GM12801 (cell line): ENCODE measurements around the gene RELCH.

Experiments
- CTCF ChIP-seq: IDR thresholded peaks from one replicate; pipeline ENCODE4 v1.5.1; 2011; ENCODE audit warnings: control low read depth; ENCODE audit not compliant: insufficient read length; ENCODE audit errors: extremely low read depth

The RELCH gene

GRCh38 chr18:62209046-62209445 is 22.0 kb downstream of the RELCH start:
- no peak for TF ChIP-seq CTCF

GRCh38 chr18:62210138-62210537 is 23.1 kb downstream of the RELCH start:
- TF ChIP-seq CTCF, result no peak

DNA sequence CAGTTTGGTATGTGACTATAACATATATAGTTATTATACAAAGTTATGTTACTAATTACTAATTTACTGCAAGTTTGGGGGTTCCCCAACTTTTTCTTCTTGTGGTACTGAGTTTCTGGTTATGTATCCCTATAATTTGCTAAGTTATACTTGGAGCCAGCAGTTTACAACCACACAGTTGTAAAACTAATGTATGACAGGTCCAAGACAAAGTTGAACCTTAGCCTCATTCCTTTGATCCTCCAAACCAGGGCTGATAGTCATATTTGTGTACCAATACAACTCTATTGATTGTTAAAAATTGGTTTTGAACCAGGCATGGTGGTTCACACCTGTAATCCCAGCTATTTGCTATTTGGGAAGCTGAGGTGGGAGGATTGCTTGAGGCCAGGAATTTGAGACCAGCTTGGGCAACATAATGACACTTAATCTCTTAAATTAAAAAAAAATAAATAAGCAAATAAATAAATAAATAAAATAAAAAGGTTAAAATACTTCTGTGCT is 24.3 kb downstream of the RELCH start:
- TF ChIP-seq CTCF, result no peak

DNA sequence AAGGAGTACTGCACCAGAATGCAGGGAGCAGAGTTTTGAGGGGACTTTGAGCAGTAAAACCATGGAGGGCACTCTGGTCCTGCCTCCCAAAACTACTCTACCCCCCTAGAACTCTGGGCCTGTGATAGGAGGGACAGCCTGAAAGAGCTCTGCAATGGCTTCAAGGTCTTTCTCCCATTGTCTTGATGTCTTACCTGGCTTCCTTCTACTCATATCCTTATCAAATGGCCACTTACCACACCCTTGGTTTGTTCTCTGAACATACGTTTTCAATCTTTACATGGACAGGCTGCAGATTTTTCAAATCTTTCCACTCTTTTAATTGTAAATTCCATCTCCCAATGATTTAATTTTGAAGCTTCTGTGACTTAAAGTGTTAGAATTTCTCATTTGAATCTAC is 27.7 kb downstream of the RELCH start:
- no peak for TF ChIP-seq CTCF

- TF ChIP-seq CTCF, result no peak
These were observed 37.2 kb downstream of the RELCH start for GRCh38 chr18:62224229-62224628.

DNA sequence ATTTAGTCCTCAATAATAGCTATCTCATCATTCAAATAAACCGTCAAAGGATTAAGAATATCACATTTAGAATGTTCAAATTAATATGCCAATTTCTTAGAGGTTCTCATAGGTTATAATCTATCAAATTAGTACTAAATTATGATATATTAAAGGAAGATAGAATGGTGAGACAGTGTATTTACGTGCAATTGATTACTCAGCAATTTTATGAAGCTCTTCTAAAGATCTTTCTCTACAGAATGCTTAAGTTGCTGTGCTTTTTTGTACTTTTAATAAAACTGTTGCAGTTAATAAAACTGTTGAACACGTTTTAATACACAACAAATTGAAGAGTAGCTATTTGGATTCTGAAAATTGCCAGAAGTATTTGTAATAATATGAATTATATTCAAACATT is 39.0 kb downstream of the RELCH start:
- TF ChIP-seq CTCF, result no peak

DNA sequence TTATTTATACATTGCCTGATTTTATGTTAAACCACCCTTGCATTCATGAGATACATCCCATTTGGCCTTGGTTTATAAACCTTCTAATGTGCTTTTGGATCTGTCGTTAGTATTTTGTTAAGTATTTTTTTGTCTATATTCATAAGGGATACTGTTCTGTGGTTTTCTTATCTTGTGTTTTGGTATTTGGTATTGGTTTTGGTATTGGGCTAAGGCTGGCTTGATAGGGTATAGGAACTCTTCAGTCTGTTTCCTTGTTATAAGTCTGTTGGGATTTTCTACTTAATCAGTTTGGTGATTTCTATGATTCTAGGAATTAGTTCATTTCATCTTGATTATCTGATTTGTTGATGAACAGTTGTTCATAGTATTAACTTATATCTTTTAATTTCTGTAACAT is 49.2 kb downstream of the RELCH start:
- no peak for TF ChIP-seq CTCF

GRCh38 chr18:62239475-62239874 is 52.4 kb downstream of the RELCH start:
- no peak for TF ChIP-seq CTCF
